ENCODE results near the gene SPECC1L.

The SPECC1L gene

DNA sequence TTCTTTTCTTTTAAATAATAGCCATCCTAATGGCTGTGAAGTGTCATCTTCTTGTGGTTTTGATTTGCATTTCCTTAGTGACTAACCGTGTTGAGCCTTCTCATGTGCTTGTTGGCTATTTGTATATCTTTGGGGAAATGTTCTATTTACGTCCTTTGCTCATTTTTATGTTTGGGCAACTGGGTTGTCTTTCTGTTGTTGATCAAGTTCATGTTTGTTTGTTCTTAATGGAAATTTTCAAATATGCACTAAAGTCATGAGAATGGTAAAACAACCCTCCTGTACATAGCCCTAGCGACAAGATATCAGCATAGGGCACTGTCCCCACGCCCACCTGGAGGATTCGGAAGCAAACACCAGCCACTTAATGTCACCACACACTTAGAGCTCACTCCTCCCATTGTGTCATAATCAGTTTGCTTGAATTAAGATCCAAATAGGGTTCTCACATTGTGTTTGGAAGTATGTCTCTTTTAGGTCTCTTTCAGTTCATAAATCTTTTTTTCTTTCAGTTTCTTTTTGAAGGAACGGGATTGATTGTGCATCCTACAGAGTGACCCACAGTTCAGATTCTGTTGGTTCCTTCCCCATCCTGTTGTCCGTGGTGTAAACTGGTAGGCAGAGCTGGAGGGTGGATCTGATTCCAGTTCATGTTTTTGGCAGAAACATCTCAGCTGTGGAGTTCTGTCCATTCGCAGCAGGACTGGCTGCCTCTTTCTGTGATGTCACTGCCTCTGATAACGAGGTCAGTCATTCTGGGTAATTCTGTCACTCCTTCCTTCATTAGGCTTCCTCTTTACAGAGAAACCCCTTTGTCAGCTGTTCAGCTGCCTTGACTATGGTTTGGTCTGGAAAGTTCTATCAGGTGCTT, 130.3 kb downstream of the SPECC1L start:
- DNase-seq (ENCODE audit: low read depth): no peak

GRCh38 chr22:24401931-24402367, 131.3 kb downstream of the SPECC1L start:
- DNase-seq (ENCODE audit: low read depth): no peak

DNA sequence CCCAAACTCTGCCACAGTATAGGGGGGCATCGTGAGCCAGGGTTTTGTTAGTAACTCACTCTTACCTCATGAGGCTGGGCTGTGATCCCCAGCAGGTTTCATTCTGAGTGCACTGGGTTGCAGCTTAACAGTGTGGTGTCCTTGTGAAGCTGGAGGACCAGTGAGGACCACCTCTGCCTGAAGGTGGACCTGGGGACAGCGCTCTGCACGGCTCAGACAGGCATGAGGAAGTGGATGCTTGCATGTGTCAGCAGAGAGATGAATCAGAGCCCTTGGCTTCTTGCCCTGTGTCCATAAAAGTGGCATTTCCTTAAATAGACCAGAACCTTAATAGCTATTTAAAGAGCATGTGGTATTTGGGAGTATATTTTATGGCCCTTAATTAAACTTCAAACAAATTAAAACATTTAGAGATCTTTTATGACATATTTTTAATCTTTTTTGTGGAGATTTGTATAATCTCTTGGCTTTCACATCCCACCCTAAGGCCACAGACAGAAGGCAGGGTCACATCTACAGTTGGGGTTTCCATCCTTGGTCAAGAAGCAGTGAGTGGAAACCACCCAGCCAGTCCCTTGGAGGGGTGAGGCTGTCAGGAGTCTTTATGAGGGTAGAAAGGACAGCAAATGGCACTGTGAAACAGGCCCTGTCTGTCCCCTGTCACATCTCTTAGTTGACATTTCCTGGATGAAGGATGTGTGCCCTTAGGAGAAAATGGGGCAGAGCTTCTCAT, 132.0 kb downstream of the SPECC1L start:
- DNase-seq (ENCODE audit: low read depth): no peak

- DNase-seq (ENCODE audit: low read depth): no peak
These were observed 132.7 kb downstream of the SPECC1L start for GRCh38 chr22:24403346-24403745.

- no peak for DNase-seq (ENCODE audit: low read depth)
These were observed 134.1 kb downstream of the SPECC1L start for GRCh38 chr22:24404561-24405275.

DNA sequence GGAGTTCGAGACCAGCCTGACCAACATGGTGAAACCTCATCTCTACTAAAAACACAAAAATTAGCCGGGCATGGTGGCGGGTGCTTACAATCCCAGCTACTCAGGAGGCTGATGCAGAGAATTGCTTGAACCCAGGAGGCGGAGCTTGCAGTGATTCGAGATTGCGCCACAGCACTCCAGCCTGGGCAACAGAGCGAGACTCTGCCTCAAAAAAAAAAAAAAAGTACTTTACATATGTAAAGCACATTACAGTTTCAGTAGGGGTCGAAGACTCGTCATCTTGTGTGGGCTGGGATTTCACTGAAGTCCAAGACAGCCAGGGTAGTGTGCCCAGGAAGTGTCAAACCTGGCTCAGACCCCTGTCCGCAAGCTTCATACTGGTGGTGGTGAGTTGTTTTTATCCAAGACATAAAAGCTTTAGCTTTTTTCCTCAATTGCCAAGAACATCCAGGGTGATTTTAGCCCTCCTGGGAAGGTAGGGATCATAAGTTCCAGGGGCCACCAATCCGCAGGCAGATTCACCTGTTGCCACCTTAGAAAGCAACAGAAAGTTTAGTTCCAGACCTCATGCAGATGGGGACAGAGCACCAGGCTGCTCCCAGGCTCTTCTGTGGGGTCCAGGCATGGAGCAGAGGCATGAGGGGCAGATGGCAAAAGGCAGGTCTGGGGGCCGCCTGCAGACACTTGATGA, 135.1 kb downstream of the SPECC1L start:
- no peak for DNase-seq (ENCODE audit: low read depth)

GRCh38 chr22:24406322-24407277, 136.0 kb downstream of the SPECC1L start:
- DNase-seq (ENCODE audit: low read depth): no peak

- DNase-seq (ENCODE audit: low read depth): no peak
These were observed 136.6 kb downstream of the SPECC1L start for GRCh38 chr22:24407278-24407665.

GRCh38 chr22:24407884-24408283, 137.3 kb downstream of the SPECC1L start:
- no peak for DNase-seq (ENCODE audit: low read depth)

DNA sequence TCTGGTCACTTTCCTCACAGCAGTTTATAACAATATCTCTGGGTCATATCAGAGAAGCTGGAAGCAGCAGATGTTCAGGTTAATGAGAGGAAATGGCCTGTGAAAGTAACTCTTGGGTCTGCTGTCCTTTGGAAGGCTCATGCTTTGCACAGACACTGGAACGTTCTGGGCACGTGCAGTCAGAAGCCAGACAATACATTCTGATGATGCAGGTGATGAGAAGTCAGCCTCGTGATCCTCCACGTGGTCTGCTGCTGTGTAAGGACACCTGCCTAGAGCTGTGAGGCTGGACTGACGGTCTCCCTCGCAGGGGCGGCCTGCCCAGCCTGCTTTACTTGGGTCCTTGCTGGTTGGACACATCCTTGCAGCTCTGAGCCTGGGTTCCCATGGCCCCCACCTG, 138.0 kb downstream of the SPECC1L start:
- DNase-seq (ENCODE audit: low read depth): no peak

DNA sequence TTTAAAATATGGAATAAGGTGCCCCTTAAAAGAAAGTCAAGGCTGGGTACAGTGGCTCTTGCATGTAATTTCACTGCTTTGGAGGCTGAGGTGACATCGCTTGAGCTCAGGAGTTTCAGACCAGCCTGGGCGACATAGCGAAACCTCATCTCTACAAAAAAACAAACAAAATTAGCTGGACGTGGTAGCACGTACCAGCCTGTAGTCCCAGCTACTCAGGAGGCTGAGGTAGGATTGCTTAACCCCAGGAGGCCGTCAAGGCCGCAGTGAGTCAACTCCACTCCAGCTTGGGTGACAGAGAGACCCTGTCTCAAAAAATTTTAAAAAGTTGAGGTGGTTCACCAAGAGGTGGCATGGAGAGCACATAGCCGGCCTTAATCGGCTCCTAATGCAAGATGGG, 139.1 kb downstream of the SPECC1L start:
- no peak for DNase-seq (ENCODE audit: low read depth)

DNA sequence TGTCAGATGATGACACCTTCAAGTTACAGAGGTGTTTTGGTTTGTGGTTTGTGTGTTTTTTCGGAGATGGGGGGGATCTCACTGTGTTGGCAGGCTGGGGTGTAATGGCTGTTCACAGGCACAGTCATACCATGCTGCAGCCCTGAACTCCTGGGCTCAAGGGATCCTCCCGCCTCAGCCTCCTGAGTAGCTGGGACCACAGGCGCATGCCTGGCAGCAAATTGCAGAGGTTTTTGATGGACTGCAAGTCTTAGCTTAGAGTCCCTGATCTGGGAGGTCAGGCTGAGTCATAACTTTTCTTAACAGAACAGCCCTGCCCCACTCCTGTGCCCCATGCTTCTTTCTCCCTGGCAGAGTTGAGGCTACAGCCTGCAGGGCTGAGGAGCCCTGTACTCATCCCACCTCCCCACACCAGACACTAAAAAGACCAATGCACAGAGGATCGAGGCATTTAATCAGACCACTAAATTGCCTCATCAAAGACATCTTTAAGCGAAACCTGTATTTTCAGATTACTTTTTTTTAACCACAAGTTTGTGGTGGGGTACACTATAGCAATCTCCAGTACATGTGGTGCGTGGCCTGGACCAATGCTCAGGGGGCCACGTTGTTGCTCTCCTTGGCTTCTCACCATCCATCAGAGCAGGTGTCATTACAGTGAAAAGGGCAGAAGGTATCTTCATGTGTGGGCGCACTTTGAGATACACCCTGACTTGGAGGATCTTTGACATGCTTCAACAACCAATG, 139.7 kb downstream of the SPECC1L start:
- no peak for DNase-seq (ENCODE audit: low read depth)

GRCh38 chr22:24411256-24412004, 140.8 kb downstream of the SPECC1L start:
- no peak for DNase-seq (ENCODE audit: low read depth)

- no peak for DNase-seq (ENCODE audit: low read depth)
These were observed 141.6 kb downstream of the SPECC1L start for GRCh38 chr22:24412274-24412673.

- DNase-seq (ENCODE audit: low read depth): no peak
These were observed 142.6 kb downstream of the SPECC1L start for GRCh38 chr22:24413271-24413670.

DNA sequence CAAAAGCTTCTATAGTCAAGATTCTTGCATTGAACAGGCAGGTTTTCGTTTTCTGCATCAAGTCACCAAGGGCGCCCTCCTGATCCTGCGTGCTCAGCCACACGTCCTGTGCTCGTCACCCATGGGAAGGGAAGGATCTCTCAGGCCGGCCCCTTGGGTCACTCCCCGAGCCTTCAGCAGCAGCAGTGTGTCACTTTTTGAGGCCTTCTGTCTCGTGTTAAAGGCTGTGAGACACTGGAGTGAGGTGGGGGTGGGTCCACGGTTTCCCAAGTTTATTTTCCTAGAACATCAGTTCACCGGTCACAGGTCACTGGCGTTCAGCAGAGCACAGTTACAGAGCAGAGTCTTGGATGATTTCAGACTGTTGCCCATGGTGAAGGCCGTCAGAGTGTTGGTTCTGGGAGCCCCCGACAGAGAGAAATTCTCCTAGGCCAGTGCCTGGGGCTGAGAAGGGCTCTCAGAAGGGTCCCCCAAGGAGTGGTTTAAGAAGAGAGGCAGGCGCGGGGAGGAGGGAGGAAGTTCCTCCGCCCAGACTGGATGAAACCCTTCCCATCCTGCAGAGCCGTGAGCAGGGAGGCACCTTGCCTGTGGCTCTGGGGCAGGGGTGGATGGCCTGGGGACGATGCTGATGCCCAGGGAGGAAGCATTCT, 143.2 kb downstream of the SPECC1L start:
- DNase-seq (ENCODE audit: low read depth): no peak

DNA sequence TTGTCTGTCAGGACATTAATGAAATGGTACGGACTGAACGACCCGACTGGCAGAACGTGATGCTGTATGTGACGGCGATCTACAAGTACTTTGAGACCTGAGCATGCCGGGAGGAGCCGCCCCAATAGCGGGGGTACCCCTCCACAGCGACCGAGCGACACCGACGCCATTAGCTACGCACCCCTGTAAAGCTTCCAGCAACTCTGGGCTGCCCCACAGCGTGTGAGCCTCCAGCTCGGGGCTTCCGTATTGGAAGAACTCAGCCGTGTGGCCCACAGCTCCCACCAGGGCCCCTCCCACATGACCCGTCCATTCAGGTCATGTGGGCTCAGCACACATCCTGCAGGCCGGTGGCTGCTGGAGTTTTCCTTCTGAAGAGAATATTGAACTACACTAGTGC, 143.9 kb downstream of the SPECC1L start:
- DNase-seq (ENCODE audit: low read depth): no peak

DNA sequence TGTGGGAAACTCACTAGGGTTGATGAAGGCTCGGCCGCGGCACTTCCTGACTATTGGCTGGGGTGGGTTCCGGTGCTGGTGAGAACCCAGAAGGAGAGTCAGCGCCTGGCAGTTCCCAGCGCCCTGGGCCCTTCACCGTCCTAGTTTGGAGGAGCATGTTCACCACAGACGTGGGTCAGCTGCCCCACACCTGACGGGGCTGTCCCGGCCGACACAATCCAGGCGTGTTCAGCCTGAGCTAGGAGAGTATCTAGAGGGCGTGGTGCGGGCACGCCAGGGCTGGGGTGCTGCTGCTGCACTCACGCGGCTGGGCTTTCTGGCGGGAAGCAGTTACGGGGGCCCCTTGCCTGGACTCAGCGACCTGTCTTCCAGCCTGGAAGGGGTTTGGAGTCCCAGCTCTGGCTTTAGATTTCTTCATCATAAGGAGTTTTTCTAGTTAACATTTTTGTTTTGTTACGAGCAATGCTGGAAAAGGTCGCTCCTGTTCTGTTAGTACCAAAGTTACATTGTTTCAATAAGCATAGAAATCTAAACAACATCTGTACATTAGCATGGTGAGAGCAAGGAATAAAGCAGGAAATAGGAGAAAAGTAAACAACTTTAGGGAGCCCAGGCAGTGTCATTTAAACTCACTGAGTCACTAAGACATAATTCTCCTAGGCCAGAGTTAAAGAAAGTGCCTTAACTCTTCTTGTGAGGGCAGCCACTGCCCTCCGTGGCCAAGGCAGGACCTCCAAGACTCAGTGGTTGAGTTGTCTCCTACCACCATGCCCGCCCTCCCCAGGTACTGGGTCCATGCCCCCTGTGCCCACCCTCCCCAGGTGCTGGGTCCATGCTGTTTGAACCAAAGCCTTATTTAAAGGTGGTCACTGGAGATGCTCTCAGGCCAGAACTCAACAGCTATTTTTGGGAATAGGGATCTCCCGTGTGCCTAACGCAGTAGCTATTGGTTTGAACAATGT, 144.6 kb downstream of the SPECC1L start:
- no peak for DNase-seq (ENCODE audit: low read depth)

All from CMK (cell line).